ENCODE results near the gene FCHO2. TPM values are rescaled to one million over a fixed set of nuclear protein-coding genes. Genes with fewer than 3 reads are reported as not detected.

Gene FCHO2
- total RNA-seq, 1 experiment from 2014 or later = 16.9 TPM

DNA sequence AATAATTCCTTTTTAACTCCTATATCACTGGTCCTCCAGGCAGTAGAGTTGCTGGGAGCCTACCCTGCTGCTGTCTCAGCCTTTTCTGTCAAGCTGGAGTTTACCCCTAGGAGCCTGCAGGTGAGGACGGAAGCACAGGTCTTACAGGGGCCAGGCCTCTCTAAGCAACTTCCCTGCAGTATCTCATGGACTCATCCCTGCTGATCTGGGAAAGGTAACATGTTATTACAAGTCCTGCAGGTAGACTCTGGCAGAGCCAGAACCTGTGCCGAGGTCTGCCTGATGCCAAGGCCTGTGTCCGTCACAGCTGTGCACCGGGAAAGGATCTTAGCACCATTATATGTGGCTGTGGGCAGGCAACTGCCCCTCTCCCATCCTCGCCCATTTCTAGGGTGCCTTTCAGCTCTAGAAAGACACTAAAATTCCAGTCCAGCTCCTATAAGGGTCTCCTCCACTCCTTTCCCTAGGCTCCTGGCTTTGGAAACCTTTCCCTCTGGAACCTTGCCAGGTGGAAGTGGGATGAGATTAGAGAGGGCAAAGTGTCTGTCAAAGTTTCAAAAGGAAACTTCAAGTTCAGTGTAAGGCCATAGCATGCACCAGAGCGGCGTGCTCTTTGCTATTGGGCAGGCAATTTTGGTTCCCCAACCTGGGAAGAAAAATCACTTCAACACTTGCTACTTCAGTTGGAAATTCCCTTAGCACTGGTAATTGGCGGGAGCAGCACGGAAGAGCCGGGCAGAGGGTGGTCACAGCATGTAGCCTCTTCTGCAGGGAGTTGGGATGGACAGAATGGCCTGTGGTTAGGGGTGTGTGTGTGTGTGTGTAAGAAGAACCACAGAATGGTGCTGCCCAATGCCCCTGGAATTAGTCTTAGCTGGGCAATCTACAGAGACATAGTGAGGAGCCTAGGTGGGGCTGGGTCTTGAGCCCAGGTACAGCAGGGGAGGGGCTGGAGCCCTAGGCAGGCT lies 182.0 kb downstream of the FCHO2 start:
- Mint-ChIP-seq H3K4me1 (ENCODE audit: insufficient read depth, unreplicated experiment) (peaks cover 6% of the 10 kb centered on the region), H3K4me3 (ENCODE audit: unreplicated experiment) (no peak overlapping the region), H3K9me3 (ENCODE audit: unreplicated experiment) (no peaks in the 10 kb centered on the region), H3K27me3 (ENCODE audit: insufficient read depth, unreplicated experiment) (no peaks in the 10 kb centered on the region), H3K36me3 (ENCODE audit: insufficient read depth, unreplicated experiment) (no peaks in the 10 kb centered on the region), H3K27ac (ENCODE audit: low read depth, unreplicated experiment) (no peak overlapping the region)
- POLR2A ChIA-PET = no interaction called here
- BruUV-seq (replicated peaks) = no TSS peak
- TF ChIP-seq, protein P1, sequence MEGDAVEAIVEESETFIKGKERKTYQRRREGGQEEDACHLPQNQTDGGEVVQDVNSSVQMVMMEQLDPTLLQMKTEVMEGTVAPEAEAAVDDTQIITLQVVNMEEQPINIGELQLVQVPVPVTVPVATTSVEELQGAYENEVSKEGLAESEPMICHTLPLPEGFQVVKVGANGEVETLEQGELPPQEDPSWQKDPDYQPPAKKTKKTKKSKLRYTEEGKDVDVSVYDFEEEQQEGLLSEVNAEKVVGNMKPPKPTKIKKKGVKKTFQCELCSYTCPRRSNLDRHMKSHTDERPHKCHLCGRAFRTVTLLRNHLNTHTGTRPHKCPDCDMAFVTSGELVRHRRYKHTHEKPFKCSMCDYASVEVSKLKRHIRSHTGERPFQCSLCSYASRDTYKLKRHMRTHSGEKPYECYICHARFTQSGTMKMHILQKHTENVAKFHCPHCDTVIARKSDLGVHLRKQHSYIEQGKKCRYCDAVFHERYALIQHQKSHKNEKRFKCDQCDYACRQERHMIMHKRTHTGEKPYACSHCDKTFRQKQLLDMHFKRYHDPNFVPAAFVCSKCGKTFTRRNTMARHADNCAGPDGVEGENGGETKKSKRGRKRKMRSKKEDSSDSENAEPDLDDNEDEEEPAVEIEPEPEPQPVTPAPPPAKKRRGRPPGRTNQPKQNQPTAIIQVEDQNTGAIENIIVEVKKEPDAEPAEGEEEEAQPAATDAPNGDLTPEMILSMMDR (IDR thresholded peaks at IDR 0.05; ENCODE audit: unreplicated experiment) = no peak
- DNase-seq (ENCODE audit: unreplicated experiment) = no peak
- CTCF ChIA-PET = interaction anchor here (0.5 kb wide), 1 partner anchor 27 kb away, joined by 4 read pairs; no protein-coding TSS in a partner anchor
- intact Hi-C loops (cut with micrococcal nuclease) = loop anchor here (10.0 kb wide), 1 partner anchor 77 kb away; no protein-coding TSS in a partner anchor

DNA sequence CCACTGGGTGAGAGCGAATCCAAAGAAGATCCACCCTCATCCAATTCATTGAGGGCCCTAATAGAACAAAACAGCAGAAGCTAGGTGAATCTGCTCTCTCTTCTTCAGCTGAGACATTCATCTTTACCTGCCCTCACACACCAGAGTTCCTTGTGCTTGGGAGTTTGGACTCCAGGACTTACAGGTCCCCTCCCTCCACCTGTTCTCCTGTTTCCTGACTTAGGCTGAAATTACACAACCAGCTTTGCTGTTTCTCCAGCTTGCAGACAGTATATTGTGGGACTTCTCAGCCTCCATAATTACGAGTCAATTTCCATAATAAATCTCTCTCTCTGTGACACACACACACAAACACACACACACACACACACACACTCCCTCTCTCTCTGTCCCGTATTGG lies 183.6 kb downstream of the FCHO2 start:
- no peaks in the 10 kb centered on the region for H3K27me3 Mint-ChIP-seq (ENCODE audit: insufficient read depth, unreplicated experiment)
- no peaks in the 10 kb centered on the region for H3K36me3 Mint-ChIP-seq (ENCODE audit: insufficient read depth, unreplicated experiment)
- H3K4me3 Mint-ChIP-seq (ENCODE audit: unreplicated experiment) = no peak overlapping the region
- H3K9me3 Mint-ChIP-seq (ENCODE audit: unreplicated experiment) = no peaks in the 10 kb centered on the region
- ChIA-PET CTCF (interaction anchor here (0.9 kb wide), 1 partner anchor 13 kb away, joined by 3 read pairs; no protein-coding TSS in a partner anchor), POLR2A (no interaction called here)
- no TSS peak for BruUV-seq (replicated peaks)
- H3K27ac Mint-ChIP-seq (ENCODE audit: low read depth, unreplicated experiment) = no peak overlapping the region
- TF ChIP-seq, protein P1 (IDR thresholded peaks at IDR 0.05; ENCODE audit: unreplicated experiment) = no peak
- intact Hi-C loops (cut with micrococcal nuclease) = loop anchor here (10.0 kb wide), 1 partner anchor 75 kb away; no protein-coding TSS in a partner anchor
- H3K4me1 Mint-ChIP-seq (ENCODE audit: insufficient read depth, unreplicated experiment) = peaks cover 6% of the 10 kb centered on the region
- no peak for DNase-seq (ENCODE audit: unreplicated experiment)

Other genes with a start within 250 kb of the FCHO2 start
- 147 and 167 TPM in 2 replicates for gene TNPO1, start 139.4 kb upstream of the FCHO2 start, total RNA-seq (2022)
- gene TMEM171, start 164.5 kb downstream of the FCHO2 start, total RNA-seq (2022) = 0.42 and 0.75 TPM in 2 replicates
- not detected in 2 replicates for gene TMEM174, start 217.2 kb downstream of the FCHO2 start, total RNA-seq (2022)

Data from MCF 10A (cell line).